Calu3 (cell line): ENCODE results near the gene CDC37. TPM values are rescaled to one million over a fixed set of nuclear protein-coding genes. Genes with fewer than 3 reads are reported as not detected.

Source experiments
- BruUV-seq: library from RNA; stranded (reverse); fragments of 400-500 nt; replicated peaks from 2 replicates; lab custom pipeline; 2021; lab: Mats Ljungman, UMichigan
- CTCF ChIA-PET: fragments of 300-600 bp; sonication (Branson Sonifier 250); formaldehyde crosslinking; loops from one replicate; lab custom pipeline; 2022; ENCODE audit warnings: antibody characterized with exemption; lab: Charles Lee
- DNase-seq: peaks from one replicate; pipeline ENCODE4 v3.0.0; 2022
- H3K27ac Mint-ChIP-seq: one replicate; pipeline ENCODE4 v1.8.0; 2022; ENCODE audit warnings: mixed read lengths; ENCODE audit not compliant: unreplicated experiment
- H3K27me3 Mint-ChIP-seq: one replicate; pipeline ENCODE4 v1.8.0; 2022; ENCODE audit warnings: mixed read lengths; ENCODE audit not compliant: unreplicated experiment
- H3K36me3 Mint-ChIP-seq: one replicate; pipeline ENCODE4 v1.8.0; 2022; ENCODE audit warnings: mild to moderate bottlenecking, moderate library complexity, mixed read lengths; ENCODE audit not compliant: insufficient read depth, unreplicated experiment
- H3K4me1 Mint-ChIP-seq: one replicate; pipeline ENCODE4 v1.8.0; 2022; ENCODE audit warnings: mild to moderate bottlenecking, low read depth, mixed read lengths; ENCODE audit not compliant: unreplicated experiment
- H3K4me3 Mint-ChIP-seq: one replicate; pipeline ENCODE4 v1.8.0; 2022; ENCODE audit warnings: mild to moderate bottlenecking, low read depth, moderate library complexity, mixed read lengths; ENCODE audit not compliant: unreplicated experiment
- H3K9me3 Mint-ChIP-seq: one replicate; pipeline ENCODE4 v1.8.0; 2022; ENCODE audit warnings: low read depth, mixed read lengths; ENCODE audit not compliant: unreplicated experiment
- CTCF ChIP-seq: fragments of 200-600 bp; IDR thresholded peaks from one replicate; pipeline ENCODE4 v1.8.0; 2022; ENCODE audit warnings: antibody characterized with exemption; ENCODE audit not compliant: unreplicated experiment
- intact Hi-C: fragments of 100-400 bp; cut with micrococcal nuclease; formaldehyde crosslinking; loops from one replicate; pipeline ENCODE4 v1.10.0; 2022; ENCODE audit not compliant: unreplicated experiment
- total RNA-seq: library from RNA; stranded (reverse); gene quantifications from 2 replicates; pipeline ENCODE4 v1.2.3, GENCODE V29; 2022

The CDC37 gene
- total RNA-seq, 1 experiment from 2014 or later = 181 TPM

GRCh38 chr19:10364644-10365043, 38.7 kb downstream of the CDC37 start:
- CTCF ChIA-PET = no interaction called here
- Mint-ChIP-seq H3K27me3 (no peaks in the 10 kb centered on the region), H3K36me3 (peaks cover 34% of the 10 kb centered on the region), H3K4me3 (no peak overlapping the region), H3K4me1 (no peaks in the 10 kb centered on the region), H3K9me3 (no peaks in the 10 kb centered on the region), H3K27ac (no peak overlapping the region)
- TF ChIP-seq CTCF = no peak
- intact Hi-C loops = no loop called here
- no peak for DNase-seq
- no TSS peak for BruUV-seq

- no peaks in the 10 kb centered on the region for H3K27me3 Mint-ChIP-seq
Observed at GRCh38 chr19:10363789-10364281, 39.5 kb downstream of the CDC37 start.

GRCh38 chr19:10362259-10362658, 41.1 kb downstream of the CDC37 start:
- Mint-ChIP-seq H3K27me3 (no peaks in the 10 kb centered on the region), H3K4me3 (no peak overlapping the region), H3K9me3 (no peaks in the 10 kb centered on the region), H3K36me3 (peaks cover 25% of the 10 kb centered on the region), H3K4me1 (no peaks in the 10 kb centered on the region), H3K27ac (no peak overlapping the region)
- no TSS peak for BruUV-seq
- CTCF ChIA-PET = no interaction called here
- intact Hi-C loops = no loop called here
- TF ChIP-seq CTCF = no peak
- DNase-seq = no peak

More at GRCh38 chr19:10363789-10364281, 39.5 kb downstream of the CDC37 start:
- no peak overlapping the region for H3K4me3 Mint-ChIP-seq
- H3K9me3 Mint-ChIP-seq = no peaks in the 10 kb centered on the region
- H3K27ac Mint-ChIP-seq = no peak overlapping the region
- CTCF ChIA-PET = no interaction called here
- intact Hi-C loops = no loop called here
- no peak for DNase-seq
- peaks cover 34% of the 10 kb centered on the region for H3K36me3 Mint-ChIP-seq
- TF ChIP-seq CTCF = no peak
- no peaks in the 10 kb centered on the region for H3K4me1 Mint-ChIP-seq
- no TSS peak for BruUV-seq

GRCh38 chr19:10361569-10362011, 41.8 kb downstream of the CDC37 start:
- Mint-ChIP-seq H3K36me3 (peaks cover 23% of the 10 kb centered on the region), H3K4me3 (no peak overlapping the region), H3K4me1 (no peaks in the 10 kb centered on the region), H3K9me3 (no peaks in the 10 kb centered on the region), H3K27me3 (no peaks in the 10 kb centered on the region), H3K27ac (no peak overlapping the region)
- no TSS peak for BruUV-seq
- TF ChIP-seq CTCF = no peak
- intact Hi-C loops = no loop called here
- CTCF ChIA-PET = no interaction called here
- no peak for DNase-seq
